Suprapubic skin (tissue), 3 donors: ENCODE results near the gene CES4A.

Experiments used
- CTCF ChIP-seq, 2 donors: fragments of 200-600 bp in 1 of 2; fragments of 450-650 bp in 1 of 2; sonication (generic) in 1 of 2; IDR thresholded peaks; one replicate each; pipeline ENCODE4 v1.5.1; 2016 to 2019; ENCODE audit warnings: antibody characterized with exemption in 2 of 2, mild to moderate bottlenecking in 1 of 2, moderate library complexity in 1 of 2
- EP300 ChIP-seq: sonication (generic); formaldehyde crosslinking; IDR thresholded peaks from one replicate; pipeline ENCODE4 v1.6.1; 2017; ENCODE audit warnings: antibody characterized with exemption
- POLR2A ChIP-seq, 2 donors: fragments of 450-650 bp; IDR thresholded peaks; one replicate each; pipeline ENCODE4 v1.6.1; 2017; ENCODE audit warnings: antibody characterized with exemption in 2 of 2, mild to moderate bottlenecking in 2 of 2, moderate library complexity in 2 of 2

- TF ChIP-seq CTCF (IDR thresholded peaks at IDR 0.05) (no peak), EP300 (no peak), POLR2A (IDR thresholded peaks at IDR 0.05) (no peak)
Observed at GRCh38 chr16:67036323-67036741, 47.9 kb downstream of the CES4A start.
